ENCODE results near the gene CTBP2. TPM values are rescaled to one million over a fixed set of nuclear protein-coding genes. Genes with fewer than 3 reads are reported as not detected.
"Not testable (repeated sequence)": the region's sequence is repeated elsewhere in the genome, so short reads cannot be mapped to it uniquely, and the experiment has no call there.

CTBP2 gene
- total RNA-seq, 1 donor from 2014 or later, result 32.6 TPM

- FAIRE-seq (no peak), DNase-seq (ENCODE audit: low spot score in 2 of 2) (no peak)
These were observed 66.2 kb downstream of the CTBP2 start for GRCh38 chr10:125093974-125094705.

- FAIRE-seq (no peak), DNase-seq (ENCODE audit: low spot score in 2 of 2) (peak in 1 of 2 donors; percentile 21)
These were observed 67.0 kb downstream of the CTBP2 start for GRCh38 chr10:125093199-125093973.

DNA sequence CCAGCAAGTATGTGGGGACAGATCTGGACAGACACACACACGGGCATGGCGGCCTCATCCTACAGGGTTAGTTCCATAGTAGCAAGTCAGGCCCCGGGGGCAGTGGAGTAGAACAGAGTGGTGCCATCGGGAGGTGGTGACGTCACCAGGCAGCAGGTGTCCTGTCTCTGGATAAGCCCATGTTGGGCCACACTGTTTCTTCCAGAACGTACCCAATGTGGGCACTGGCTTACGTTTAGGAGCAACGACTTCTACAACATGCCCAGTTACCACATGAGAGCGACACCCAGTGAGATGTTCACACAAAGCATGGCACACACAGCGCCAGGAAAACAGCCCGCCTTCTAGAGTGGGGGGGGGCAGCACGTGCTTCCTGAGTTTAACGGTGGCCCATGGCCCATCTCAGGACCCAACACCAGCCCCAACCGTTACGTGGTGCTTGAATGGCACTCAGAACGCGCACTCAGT lies 67.8 kb downstream of the CTBP2 start:
- FAIRE-seq (no peak), DNase-seq (ENCODE audit: low spot score in 2 of 2) (no peak)

DNA sequence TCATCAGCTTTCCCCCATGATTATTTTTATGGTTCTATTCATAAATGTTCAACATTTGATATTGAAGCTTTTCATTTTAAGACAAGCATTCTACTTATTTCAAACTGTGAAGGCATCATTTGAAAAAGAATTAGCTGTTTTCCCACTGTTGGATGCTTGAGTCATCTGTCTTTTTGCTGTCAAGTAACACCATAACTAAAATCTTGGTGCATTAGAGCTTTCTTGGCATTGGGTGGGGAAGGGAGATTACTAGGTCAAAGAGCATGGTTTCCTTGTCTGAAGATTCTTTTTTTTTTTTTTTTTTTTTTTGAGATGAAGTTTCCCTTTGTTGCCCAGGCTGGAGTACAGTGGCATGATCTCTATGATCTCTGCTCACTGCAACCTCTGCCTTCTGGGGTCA lies 68.5 kb downstream of the CTBP2 start:
- no peak for FAIRE-seq
- DNase-seq (ENCODE audit: low spot score in 2 of 2), result no peak

- DNase-seq (ENCODE audit: low spot score in 2 of 2) (no peak), FAIRE-seq (no peak)
These were observed 70.9 kb downstream of the CTBP2 start for GRCh38 chr10:125089469-125089868.

DNA sequence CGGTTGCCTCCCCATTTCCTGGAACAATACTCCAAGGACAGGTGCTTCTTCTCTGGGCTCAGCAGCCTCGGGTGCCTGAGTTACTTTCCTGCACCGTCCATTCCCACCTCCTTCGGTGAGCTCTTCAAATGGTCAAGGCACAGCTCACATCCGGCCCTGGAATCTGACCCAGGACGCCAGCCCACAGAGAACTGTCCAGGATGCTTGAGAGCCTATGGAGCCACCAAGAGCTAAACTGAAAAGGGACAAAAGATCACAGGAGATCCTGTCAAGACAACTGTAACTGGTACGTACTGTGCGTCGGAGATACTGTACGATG lies 72.5 kb downstream of the CTBP2 start:
- DNase-seq (ENCODE audit: low spot score in 2 of 2) (no peak), FAIRE-seq (no peak)

GRCh38 chr10:125087191-125087896 lies 73.0 kb downstream of the CTBP2 start:
- no peak for FAIRE-seq

GRCh38 chr10:125086691-125087090 lies 73.7 kb downstream of the CTBP2 start:
- DNase-seq (ENCODE audit: low spot score in 2 of 2) (no peak), FAIRE-seq (no peak)

More at GRCh38 chr10:125087191-125087896, 73.0 kb downstream of the CTBP2 start:
- DNase-seq (ENCODE audit: low spot score in 2 of 2), result no peak

- FAIRE-seq, result no peak
- peak in 1 of 2 donors; percentile 19 for DNase-seq (ENCODE audit: low spot score in 2 of 2)
These were observed 74.9 kb downstream of the CTBP2 start for GRCh38 chr10:125085258-125086054.

- no peak for FAIRE-seq
- peak in 1 of 2 donors; percentile 54 for DNase-seq (ENCODE audit: low spot score in 2 of 2)
These were observed 75.6 kb downstream of the CTBP2 start for GRCh38 chr10:125084614-125085257.

DNA sequence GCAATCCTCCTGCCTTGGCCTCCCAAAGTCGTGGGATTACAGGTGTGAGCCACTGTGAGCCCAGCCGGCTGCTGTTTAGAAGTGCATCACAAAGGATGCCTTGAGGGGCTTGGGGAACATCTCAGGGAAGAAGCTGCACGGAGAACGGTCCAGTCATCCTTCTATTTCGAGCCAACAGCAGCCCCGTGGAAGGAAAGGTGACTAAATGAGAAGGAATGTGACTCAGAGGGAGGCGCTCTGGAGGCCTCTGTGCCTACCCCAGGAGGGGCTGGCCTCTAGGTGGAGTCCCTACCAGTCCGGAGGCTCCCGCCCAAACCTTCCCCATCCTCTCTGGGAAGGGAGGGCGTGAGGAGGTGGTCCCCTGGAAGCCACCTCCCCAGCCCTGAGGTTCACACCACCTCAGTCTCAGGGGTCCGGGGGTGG lies 76.2 kb downstream of the CTBP2 start:
- DNase-seq (ENCODE audit: low spot score in 2 of 2), result peak in 1 of 2 donors; percentile 32
- no peak for FAIRE-seq

- no peak for DNase-seq (ENCODE audit: low spot score in 2 of 2)
- FAIRE-seq, result no peak
These were observed 76.8 kb downstream of the CTBP2 start for GRCh38 chr10:125083576-125083920.

- no peak for FAIRE-seq
- no peak for DNase-seq (ENCODE audit: low spot score in 2 of 2)
These were observed 77.3 kb downstream of the CTBP2 start for GRCh38 chr10:125082881-125083575.

DNA sequence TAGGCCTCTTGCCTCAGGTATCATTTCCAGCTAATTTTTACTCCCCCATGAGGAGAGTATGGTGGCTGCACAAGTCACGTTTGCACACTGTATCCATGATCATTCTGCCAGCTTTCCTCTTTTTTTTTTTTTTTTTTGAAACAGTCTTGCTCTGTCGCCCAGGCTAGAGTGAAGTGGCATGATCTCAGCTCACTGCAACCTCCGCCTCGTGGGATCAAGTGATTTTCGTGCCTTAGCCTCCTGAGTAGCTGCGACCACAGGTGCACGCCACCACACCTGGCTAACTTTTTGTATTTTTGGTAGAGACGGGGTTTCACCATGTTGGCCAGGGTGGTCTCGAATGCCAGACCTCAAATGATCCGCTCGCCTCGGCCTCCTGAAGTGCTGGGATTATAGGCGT lies 77.9 kb downstream of the CTBP2 start:
- FAIRE-seq, result not testable (repeated sequence)

DNA sequence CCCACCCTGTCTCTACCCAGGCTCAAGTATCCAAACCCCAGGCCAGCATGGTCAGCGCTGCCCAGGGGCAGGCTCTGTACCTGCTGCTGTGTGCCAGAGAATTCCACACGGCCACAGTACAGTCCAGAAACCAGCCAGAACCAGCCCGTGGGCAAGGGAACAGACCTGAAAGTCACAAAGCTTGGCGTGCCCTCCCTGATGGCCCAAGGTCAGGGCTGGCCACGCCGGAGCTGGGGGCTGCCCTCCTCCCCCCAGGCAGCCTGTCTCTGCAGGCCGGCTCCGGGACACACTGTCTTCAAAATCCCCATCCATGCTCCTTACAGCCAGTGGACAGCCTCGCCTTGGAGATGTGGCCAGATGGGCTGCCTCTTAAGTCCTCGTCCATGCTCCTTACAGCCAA lies 78.4 kb downstream of the CTBP2 start:
- FAIRE-seq, result no peak
- DNase-seq (ENCODE audit: low spot score in 2 of 2), result no peak

More for the DNA sequence above, 77.9 kb downstream of the CTBP2 start:
- not testable (repeated sequence) for DNase-seq (ENCODE audit: low spot score in 2 of 2)

DNA sequence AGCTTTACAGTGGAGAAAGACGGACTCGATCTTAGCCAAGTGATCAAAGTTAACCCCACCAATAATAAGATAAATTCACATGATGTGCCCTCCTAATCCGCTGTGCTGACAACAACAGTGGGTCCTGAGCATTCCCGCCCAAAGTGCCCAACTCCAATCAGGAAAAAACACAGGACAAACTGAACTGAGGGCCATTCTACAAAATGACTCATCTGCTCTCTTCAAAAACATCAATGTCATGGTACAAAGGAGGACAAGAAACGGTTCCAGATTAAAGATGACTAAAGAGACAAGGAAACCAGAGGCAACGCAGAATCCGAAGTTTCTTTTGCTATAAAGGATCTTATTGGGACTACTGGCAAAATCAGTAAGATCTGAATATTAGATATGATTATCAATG lies 79.4 kb downstream of the CTBP2 start:
- DNase-seq (ENCODE audit: low spot score in 2 of 2) (no peak), FAIRE-seq (no peak)

GRCh38 chr10:125080296-125080695 lies 80.1 kb downstream of the CTBP2 start:
- DNase-seq (ENCODE audit: low spot score in 2 of 2) (no peak), FAIRE-seq (no peak)

GRCh38 chr10:125079091-125079600 lies 81.2 kb downstream of the CTBP2 start:
- FAIRE-seq (no peak), DNase-seq (ENCODE audit: low spot score in 2 of 2) (no peak)

Data from frontal cortex (tissue), 4 donors.